MM.1S (cell line): ENCODE data around the gene LLGL1.

ENCODE experiments used
- CTCF ChIP-seq: fragments of 300-600 bp; sonication (generic); IDR thresholded peaks from 2 replicates; pipeline ENCODE4 v1.5.1; 2016; ENCODE audit warnings: antibody characterized with exemption, low read length, mixed read lengths
- EZH2 ChIP-seq: fragments of 300-600 bp; sonication (generic); optimal IDR thresholded peaks from 2 replicates; pipeline ENCODE3; 2017; ENCODE audit warnings: low read depth, mild to moderate bottlenecking, antibody characterized with exemption, low read length, mixed read lengths
- EZH2phosphoT487 ChIP-seq: fragments of 300-600 bp; sonication (generic); IDR thresholded peaks from 2 replicates; pipeline ENCODE4 v1.6.1; 2018; ENCODE audit warnings: antibody characterized with exemption, low read length

DNA sequence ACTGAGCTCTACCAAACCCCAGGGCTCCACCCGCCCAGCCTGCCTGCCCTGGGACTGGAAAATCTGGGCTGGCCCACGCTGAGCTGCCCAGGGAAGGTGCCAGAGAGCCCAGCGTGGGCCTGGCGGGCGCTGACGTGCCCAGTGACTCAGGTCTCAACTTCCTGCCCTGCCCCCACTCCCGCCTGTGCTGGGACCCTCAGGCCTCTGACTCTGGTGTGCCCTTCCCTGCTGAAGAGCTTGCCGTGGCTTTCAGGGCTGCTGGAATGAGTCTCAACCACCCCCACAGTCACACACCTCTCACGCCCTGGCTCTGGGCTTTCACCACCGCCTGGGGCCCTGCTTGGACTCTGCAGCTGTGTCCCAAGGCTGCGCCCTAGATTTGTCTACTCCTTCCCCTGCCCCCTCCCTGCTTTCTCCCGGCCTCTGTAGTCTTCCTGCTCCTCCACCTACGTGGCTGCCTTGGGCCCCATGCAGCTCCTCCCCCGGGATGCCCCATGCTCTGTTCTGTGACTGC lies 10.4 kb downstream of the LLGL1 start:
- TF ChIP-seq CTCF (no peak), EZH2 (no peak), EZH2phosphoT487 (no peak)
